ENCODE measurements around the gene KLC1. TPM values are rescaled to one million over a fixed set of nuclear protein-coding genes. Genes with fewer than 3 reads are reported as not detected.

Gene KLC1
- total and polyA plus RNA-seq, 7 donors = 86.4 to 256 (median 150) TPM

DNA sequence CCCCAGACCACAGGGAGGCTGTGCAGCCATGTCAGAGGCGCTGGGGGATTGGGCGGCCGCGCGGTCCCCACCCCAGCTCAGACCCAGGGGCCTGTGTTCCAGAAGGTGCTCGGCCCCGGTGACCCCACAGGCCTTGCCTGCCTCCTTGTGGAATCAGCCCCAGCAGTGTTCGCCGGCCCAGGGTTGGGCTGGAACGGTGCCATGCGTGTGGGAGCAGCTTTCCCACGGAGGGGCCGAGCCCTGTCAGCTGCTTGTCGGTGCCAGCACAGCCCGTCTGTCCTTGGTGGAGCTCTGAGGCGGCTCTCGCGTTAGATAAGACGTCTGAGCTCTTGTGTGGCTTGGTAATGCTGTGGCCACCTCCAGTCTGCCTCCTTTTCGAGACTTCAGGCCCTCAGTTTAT lies 95.1 kb downstream of the KLC1 start:
- Histone ChIP-seq H3K9me3 (no peaks in the 10 kb centered on the region), H3K4me1 (peaks cover 62% of the 10 kb centered on the region), H3K27me3 (ENCODE audit: insufficient read depth in 3 of 3, low read length in 2 of 3) (no peaks in the 10 kb centered on the region), H3K27ac (peak overlapping the region; percentile 55), H3K4me3 (no peak overlapping the region), H3K36me3 (ENCODE audit: insufficient read depth in 1 of 2, low read depth in 1 of 2) (peaks cover 0 to 24% of the 10 kb centered on the region in 2 donors)
- TF ChIP-seq, protein P1, sequence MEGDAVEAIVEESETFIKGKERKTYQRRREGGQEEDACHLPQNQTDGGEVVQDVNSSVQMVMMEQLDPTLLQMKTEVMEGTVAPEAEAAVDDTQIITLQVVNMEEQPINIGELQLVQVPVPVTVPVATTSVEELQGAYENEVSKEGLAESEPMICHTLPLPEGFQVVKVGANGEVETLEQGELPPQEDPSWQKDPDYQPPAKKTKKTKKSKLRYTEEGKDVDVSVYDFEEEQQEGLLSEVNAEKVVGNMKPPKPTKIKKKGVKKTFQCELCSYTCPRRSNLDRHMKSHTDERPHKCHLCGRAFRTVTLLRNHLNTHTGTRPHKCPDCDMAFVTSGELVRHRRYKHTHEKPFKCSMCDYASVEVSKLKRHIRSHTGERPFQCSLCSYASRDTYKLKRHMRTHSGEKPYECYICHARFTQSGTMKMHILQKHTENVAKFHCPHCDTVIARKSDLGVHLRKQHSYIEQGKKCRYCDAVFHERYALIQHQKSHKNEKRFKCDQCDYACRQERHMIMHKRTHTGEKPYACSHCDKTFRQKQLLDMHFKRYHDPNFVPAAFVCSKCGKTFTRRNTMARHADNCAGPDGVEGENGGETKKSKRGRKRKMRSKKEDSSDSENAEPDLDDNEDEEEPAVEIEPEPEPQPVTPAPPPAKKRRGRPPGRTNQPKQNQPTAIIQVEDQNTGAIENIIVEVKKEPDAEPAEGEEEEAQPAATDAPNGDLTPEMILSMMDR (IDR thresholded peaks at IDR 0.05) = no peak
- peak in 3 of 4 donors; percentile 5 to 30 (median 14) for ATAC-seq
- DNase-seq = peak; percentile 76 to 77
- intact Hi-C loops (cut with DNase I) = no loop called here
- WGBS, 3 donors = 50 to 55% (median 54%) methylated on average over 15 to 20 of the region's 20 CpGs

DNA sequence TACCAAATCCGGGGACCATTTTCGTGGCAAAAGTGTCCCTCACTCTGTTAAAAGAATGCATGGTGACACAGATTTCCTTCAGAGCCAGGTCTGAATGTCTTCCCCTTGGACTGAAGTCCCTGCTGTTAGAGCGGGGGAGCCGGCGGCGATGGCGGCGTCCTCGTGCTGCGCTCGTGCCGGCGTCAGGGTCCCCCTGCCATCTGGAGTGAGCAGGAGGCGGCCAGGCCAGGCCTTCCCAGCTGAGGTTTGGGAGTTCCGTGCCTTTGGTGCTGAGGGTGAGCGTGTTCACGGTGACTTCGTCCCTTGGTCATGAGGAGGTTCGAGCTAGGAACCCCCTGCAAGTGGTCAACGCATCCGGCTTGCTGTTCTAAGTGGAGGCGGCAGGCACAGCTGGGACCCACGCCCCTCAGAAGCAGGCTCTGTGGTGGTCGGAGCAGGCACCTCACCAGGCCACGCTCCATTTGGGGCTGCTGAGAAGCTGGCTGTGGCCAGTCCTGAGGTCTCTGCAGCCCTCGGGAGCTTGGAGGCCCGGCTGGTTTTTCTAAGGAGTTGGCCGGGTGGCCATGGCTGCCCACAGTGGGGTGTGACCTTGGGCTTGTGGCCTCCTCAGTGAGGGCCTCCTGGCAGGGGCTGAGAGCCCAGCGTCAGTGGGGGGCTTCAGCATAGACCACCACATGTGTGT lies 96.1 kb downstream of the KLC1 start:
- TF ChIP-seq, protein P1 (IDR thresholded peaks at IDR 0.05) = no peak
- Histone ChIP-seq H3K4me1 (peaks cover 56% of the 10 kb centered on the region), H3K9me3 (no peaks in the 10 kb centered on the region), H3K27ac (no peak overlapping the region), H3K36me3 (ENCODE audit: insufficient read depth in 1 of 2, low read depth in 1 of 2) (peaks cover 0 to 34% of the 10 kb centered on the region in 2 donors), H3K4me3 (no peak overlapping the region), H3K27me3 (ENCODE audit: insufficient read depth in 3 of 3, low read length in 2 of 3) (no peaks in the 10 kb centered on the region)
- 88 to 92% (median 91%) methylated on average over 29 of the region's 29 CpGs for WGBS, 3 donors
- intact Hi-C loops (cut with DNase I) = no loop called here
- ATAC-seq (no peak), DNase-seq (no peak)

DNA sequence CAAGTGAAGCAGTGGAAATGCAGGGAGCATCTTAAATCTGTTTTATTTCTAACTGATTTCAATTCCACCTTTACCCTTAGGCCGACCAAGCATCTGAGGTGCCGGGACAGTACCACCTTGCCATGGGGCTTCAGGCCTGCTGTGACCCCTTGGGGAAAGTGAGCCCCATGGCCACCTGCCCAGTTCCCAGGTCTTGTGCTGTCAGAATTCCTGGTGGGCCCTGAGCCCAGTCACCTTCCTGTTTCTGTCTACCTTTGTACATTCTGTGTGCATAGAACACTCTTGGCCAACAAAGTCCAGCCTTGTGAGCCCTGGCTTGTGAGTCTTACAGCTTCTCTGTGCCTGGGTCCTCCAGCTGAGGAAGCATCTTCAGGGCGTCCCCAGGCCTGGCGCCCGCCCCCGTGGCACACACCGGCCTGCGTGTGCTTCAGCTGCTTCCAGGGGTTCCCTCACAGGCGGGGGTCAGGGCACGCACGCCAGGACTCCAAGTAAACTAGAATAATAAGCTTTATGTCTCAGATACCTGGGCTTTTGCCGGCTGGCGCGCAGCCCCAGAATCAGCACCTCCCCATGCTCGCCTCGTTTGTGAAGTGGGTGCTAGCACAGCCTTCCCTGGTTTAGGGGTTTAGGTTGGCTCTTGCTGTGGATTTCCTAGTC lies 96.9 kb downstream of the KLC1 start:
- no peaks in the 10 kb centered on the region for H3K9me3 ChIP-seq
- H3K36me3 ChIP-seq (ENCODE audit: insufficient read depth in 1 of 2, low read depth in 1 of 2) = peaks cover 0 to 38% of the 10 kb centered on the region in 2 donors
- intact Hi-C loops (cut with DNase I) = no loop called here
- no peak overlapping the region for H3K4me3 ChIP-seq
- no peak overlapping the region for H3K27ac ChIP-seq
- 86 to 94% (median 87%) methylated on average over 16 of the region's 16 CpGs for WGBS, 3 donors
- ATAC-seq = no peak
- H3K27me3 ChIP-seq (ENCODE audit: insufficient read depth in 3 of 3, low read length in 2 of 3) = no peaks in the 10 kb centered on the region
- peaks cover 54% of the 10 kb centered on the region for H3K4me1 ChIP-seq
- TF ChIP-seq, protein P1 (IDR thresholded peaks at IDR 0.05) = no peak
- no peak for DNase-seq

DNA sequence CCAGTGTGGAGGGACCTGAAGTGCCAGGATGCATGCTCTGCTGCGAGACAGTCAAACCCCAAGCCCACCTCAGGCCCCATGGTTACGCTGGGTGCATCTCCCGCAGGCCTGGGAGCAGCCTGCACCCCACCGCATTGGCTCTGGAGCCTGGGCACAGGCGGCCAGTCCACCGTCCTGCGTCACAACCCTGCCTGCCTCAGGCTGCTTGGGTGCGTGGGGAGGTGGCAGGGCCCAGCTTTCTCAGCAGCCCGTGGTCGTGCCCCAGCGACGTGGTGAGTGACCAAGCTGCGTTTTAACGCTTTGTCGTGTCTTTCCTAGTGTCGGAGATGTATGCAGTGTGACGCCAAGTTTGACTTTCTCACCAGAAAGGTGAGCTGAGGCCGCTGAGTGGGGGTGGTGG lies 97.5 kb downstream of the KLC1 start:
- Histone ChIP-seq H3K27me3 (ENCODE audit: insufficient read depth in 3 of 3, low read length in 2 of 3) (no peaks in the 10 kb centered on the region), H3K27ac (no peak overlapping the region), H3K4me3 (no peak overlapping the region), H3K9me3 (no peaks in the 10 kb centered on the region), H3K4me1 (peaks cover 50% of the 10 kb centered on the region), H3K36me3 (ENCODE audit: insufficient read depth in 1 of 2, low read depth in 1 of 2) (peaks cover 0 to 39% of the 10 kb centered on the region in 2 donors)
- 92 to 95% (median 94%) methylated on average over 18 of the region's 18 CpGs for WGBS, 3 donors
- ATAC-seq = no peak
- DNase-seq = peak in 1 of 2 donors; percentile 35
- intact Hi-C loops (cut with DNase I) = no loop called here
- TF ChIP-seq, protein P1 (IDR thresholded peaks at IDR 0.05) = no peak
